SK-N-SH treated with all-trans-retinoic acid at 6 μM for 48 hours (cell line): ENCODE results near the gene ICA1.

Experiments used
- ARNTL ChIP-seq: fragments of 450-650 bp; formaldehyde crosslinking; IDR thresholded peaks from 2 replicates; pipeline ENCODE4 v1.5.0; 2020; ENCODE audit warnings: low read depth, mild to moderate bottlenecking, moderate library complexity, borderline replicate concordance
- OSR1 ChIP-seq: fragments of 250-450 bp; sonication (Bioruptor Pico); IDR thresholded peaks from 2 replicates; pipeline ENCODE4 v1.8.0; 2022; ENCODE audit warnings: moderate library complexity, mild to moderate bottlenecking, inconsistent platforms
- PPARA ChIP-seq: fragments of 250-450 bp; sonication (Bioruptor Pico); IDR thresholded peaks from 2 replicates; pipeline ENCODE4 v1.5.0; 2020; ENCODE audit warnings: mild to moderate bottlenecking, borderline replicate concordance
- RARB ChIP-seq: fragments of 250-450 bp; sonication (Bioruptor Pico); IDR thresholded peaks from 2 replicates; pipeline ENCODE4 v1.8.0; 2021; ENCODE audit warnings: mild to moderate bottlenecking, moderate library complexity
- SNAI2 ChIP-seq: fragments of 250-450 bp; sonication (Bioruptor Pico); IDR thresholded peaks from 2 replicates; pipeline ENCODE4 v1.5.0; 2020; ENCODE audit warnings: mild to moderate bottlenecking, moderate library complexity
- TCF4 ChIP-seq: fragments of 250-450 bp; sonication (Bioruptor Pico); IDR thresholded peaks from 2 replicates; pipeline ENCODE4 v1.8.0; 2021; ENCODE audit warnings: mild to moderate bottlenecking, moderate library complexity, borderline replicate concordance
- TOX ChIP-seq: fragments of 250-450 bp; sonication (Bioruptor Pico); IDR thresholded peaks from 2 replicates; pipeline ENCODE4 v1.8.0; 2021; ENCODE audit warnings: mild to moderate bottlenecking, moderate library complexity, borderline replicate concordance
- ZC3H10 ChIP-seq: fragments of 250-450 bp; sonication (Bioruptor Pico); IDR thresholded peaks from 2 replicates; pipeline ENCODE4 v1.5.1; 2021; ENCODE audit warnings: mild to moderate bottlenecking, moderate library complexity
- ZFP3 ChIP-seq: fragments of 250-450 bp; sonication (Bioruptor Pico); IDR thresholded peaks from 2 replicates; pipeline ENCODE4 v1.5.0; 2020; ENCODE audit warnings: mild to moderate bottlenecking, moderate library complexity
- ZFP30 ChIP-seq: fragments of 450-650 bp; formaldehyde crosslinking; IDR thresholded peaks from 2 replicates; pipeline ENCODE4 v1.5.0; 2022; ENCODE audit warnings: mild to moderate bottlenecking, moderate library complexity
- ZNF565 ChIP-seq: fragments of 450-650 bp; formaldehyde crosslinking; conservative IDR thresholded peaks from 2 replicates; pipeline ENCODE4 v1.5.0; 2020; ENCODE audit warnings: low read depth, mild to moderate bottlenecking, moderate library complexity
- TF ChIP-seq, protein P1 (sequence below): fragments of 250-450 bp; sonication (Bioruptor Pico); IDR thresholded peaks from 2 replicates; pipeline ENCODE4 v1.8.0; 2020; ENCODE audit warnings: mild to moderate bottlenecking, moderate library complexity, borderline replicate concordance
- TF ChIP-seq, protein P2 (sequence below): fragments of 250-450 bp; sonication (Bioruptor Pico); IDR thresholded peaks from 2 replicates; pipeline ENCODE4 v1.5.0; 2020; ENCODE audit warnings: mild to moderate bottlenecking, moderate library complexity

DNA sequence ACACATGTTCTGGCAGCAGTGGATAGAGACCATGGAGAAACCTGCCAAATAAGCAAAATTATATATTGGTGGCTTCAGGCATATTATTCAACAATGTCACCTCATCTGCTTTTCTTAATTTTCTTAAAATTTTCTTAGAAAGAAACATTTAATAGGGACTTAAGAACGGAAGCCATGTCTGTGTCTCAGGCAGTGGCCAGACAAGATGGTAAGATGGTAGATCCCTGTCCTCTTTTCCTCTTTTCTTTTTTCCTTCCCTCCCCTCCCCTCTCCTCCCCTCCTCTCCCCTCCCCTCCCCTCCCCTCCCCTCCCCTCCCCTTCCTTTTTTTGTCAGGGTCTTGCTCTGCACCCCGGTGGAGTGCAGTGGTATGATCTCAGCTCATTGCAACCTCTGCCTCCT is 24.2 kb upstream of the ICA1 start:
- no peak for TF ChIP-seq TCF4 (CRISPR knock-in tag)
- TF ChIP-seq ZFP3, result no peak
- TF ChIP-seq, protein P1, sequence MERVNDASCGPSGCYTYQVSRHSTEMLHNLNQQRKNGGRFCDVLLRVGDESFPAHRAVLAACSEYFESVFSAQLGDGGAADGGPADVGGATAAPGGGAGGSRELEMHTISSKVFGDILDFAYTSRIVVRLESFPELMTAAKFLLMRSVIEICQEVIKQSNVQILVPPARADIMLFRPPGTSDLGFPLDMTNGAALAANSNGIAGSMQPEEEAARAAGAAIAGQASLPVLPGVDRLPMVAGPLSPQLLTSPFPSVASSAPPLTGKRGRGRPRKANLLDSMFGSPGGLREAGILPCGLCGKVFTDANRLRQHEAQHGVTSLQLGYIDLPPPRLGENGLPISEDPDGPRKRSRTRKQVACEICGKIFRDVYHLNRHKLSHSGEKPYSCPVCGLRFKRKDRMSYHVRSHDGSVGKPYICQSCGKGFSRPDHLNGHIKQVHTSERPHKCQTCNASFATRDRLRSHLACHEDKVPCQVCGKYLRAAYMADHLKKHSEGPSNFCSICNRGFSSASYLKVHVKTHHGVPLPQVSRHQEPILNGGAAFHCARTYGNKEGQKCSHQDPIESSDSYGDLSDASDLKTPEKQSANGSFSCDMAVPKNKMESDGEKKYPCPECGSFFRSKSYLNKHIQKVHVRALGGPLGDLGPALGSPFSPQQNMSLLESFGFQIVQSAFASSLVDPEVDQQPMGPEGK (CRISPR knock-in tag), result no peak
- no peak for TF ChIP-seq ZNF565 (CRISPR knock-in tag)
- no peak for TF ChIP-seq SNAI2 (CRISPR knock-in tag)
- TF ChIP-seq ZC3H10 (CRISPR knock-in tag), result no peak
- no peak for TF ChIP-seq RARB
- no peak for TF ChIP-seq ZFP30 (CRISPR knock-in tag)
- no peak for TF ChIP-seq OSR1 (CRISPR knock-in tag)
- TF ChIP-seq PPARA (CRISPR knock-in tag), result no peak
- TF ChIP-seq, protein P2, sequence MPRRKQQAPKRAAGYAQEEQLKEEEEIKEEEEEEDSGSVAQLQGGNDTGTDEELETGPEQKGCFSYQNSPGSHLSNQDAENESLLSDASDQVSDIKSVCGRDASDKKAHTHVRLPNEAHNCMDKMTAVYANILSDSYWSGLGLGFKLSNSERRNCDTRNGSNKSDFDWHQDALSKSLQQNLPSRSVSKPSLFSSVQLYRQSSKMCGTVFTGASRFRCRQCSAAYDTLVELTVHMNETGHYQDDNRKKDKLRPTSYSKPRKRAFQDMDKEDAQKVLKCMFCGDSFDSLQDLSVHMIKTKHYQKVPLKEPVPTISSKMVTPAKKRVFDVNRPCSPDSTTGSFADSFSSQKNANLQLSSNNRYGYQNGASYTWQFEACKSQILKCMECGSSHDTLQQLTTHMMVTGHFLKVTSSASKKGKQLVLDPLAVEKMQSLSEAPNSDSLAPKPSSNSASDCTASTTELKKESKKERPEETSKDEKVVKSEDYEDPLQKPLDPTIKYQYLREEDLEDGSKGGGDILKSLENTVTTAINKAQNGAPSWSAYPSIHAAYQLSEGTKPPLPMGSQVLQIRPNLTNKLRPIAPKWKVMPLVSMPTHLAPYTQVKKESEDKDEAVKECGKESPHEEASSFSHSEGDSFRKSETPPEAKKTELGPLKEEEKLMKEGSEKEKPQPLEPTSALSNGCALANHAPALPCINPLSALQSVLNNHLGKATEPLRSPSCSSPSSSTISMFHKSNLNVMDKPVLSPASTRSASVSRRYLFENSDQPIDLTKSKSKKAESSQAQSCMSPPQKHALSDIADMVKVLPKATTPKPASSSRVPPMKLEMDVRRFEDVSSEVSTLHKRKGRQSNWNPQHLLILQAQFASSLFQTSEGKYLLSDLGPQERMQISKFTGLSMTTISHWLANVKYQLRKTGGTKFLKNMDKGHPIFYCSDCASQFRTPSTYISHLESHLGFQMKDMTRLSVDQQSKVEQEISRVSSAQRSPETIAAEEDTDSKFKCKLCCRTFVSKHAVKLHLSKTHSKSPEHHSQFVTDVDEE (CRISPR knock-in tag), result no peak
- no peak for TF ChIP-seq ARNTL (CRISPR knock-in tag)
- TF ChIP-seq TOX (CRISPR knock-in tag), result no peak
